HT-29 (cell line): ENCODE measurements around the gene CD44. TPM values are rescaled to one million over a fixed set of nuclear protein-coding genes. Genes with fewer than 3 reads are reported as not detected.

Experiments
- DNase-seq: peaks from one replicate; pipeline ENCODE4 v3.0.0-alpha.2; 2015; ENCODE audit warnings: low spot score
- total RNA-seq: library from RNA; depleted of rRNA; stranded (reverse); fragments of >200 nt; shearing (Covaris generic); gene quantifications from 2 replicates; pipeline ENCODE4 v1.2.3, GENCODE V29; 2014; rRNA removed

Gene CD44
- total RNA-seq, 1 experiment from 2014 or later: 159 TPM

DNA sequence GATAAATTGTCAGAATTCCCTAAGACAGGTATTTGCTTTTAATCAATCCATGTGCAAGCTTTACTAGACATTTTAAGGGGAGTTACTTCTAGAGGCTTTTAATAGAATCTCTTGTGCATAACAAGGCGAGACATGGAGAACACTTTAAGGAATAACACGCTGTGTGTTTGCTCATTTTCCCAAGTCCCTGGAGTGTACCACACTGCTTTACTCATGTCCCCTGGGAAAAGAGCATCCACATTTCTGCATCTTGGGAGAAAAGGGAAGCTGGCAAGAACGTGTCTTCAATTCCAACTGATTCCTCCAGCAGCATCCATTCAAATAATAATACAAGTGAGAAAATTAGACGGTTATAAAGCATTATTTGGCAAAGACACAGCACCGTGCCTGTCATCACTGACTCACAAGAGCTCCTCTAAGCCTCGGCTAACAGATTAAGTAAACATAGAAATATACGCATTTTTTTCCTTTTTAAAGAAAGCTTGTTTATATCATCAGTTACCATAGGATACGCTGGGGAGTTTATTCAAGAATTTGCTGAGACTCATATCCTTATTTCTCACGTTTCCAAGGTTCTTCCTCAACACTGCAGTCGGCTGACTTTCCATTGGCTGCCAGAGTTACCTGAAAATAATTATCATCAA lies 121.5 kb downstream of the CD44 start:
- peak; percentile 14 for DNase-seq

DNA sequence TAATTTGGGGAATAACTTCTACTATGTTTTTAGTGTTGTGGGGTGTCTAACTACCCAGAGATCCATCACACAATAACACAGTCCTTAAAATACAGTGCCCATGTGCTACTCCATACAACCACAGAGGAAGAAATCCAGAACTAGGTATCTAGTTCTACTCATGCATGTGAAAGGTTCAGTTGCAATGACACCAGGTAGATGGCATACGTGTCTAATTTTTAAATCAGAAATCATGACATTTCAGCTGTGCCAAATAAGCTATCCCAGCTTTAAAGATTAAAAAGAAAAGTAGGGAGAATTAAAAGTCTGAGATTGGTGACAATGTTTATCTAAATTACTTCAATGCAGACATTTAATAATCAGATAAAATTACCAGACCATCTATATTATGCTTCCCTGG lies 122.2 kb downstream of the CD44 start:
- DNase-seq: no peak

DNA sequence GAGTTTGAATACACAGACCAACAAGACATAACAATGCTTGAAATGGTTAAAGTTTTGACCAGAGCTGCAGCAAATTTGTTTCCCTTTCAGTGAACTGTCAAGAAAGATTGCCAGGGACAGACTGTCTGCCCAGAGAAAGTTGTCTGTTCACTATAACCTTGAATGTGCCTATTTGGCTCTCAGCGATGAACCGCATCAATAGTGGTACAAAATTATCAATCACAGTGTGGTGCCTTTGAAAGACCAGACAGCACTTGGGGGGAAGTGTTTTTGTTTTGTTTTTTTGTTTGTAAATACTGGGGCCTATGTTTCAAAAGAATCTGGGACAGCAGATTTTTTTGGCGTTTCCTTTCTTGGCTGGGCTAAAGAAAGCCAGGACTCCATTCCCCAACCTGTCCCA lies 123.1 kb downstream of the CD44 start:
- no peak for DNase-seq

DNA sequence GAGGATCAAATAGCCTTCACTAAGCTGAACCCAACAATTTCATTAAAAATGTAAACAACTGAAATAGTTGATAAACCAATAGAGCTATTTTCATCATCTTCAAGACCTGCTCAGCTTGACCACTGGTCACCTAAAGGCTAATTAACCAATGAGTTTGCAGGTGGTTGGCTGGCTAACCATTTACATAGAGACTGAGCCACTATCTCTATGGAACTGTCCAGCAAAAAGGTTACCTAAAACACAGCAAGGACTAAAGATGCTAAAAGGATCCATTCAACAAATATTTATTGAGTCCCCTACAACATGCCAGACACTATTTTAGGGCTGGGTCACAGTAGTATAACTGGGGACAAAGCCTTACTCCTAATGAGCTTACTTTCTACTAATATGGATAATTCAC lies 123.8 kb downstream of the CD44 start:
- DNase-seq: no peak

DNA sequence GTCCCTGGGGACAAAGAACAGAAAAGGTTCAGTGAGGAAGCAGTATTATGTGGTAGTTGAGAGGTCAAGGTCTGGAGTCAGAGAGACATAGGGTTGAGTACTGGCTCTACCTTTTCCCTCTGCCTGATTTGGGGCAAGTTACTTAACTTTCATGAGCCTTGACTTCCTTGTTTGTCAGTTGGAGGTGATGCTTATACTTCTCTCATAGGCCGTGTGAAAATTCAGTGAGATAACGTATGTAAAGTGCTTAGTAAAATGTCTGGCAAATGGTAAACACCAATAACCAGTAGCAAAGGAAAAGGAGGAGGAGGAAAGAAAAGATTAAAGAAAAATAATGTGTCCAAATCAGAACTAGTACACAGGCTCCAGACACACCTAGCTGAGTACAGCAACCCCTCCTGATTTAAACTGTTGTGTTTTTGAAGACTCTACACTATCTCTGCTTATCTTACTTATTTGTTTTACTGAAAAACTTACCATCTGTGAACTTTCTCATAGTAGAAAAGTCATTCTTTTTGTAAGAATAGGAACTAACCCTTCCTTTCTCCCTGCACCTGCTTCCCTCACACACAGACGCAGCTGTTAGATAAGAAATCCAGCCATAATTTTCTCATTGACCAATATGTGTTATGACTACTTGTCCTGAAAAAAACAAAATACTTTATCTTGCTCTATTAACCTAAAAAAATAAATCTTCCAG lies 126.9 kb downstream of the CD44 start:
- DNase-seq: no peak

DNA sequence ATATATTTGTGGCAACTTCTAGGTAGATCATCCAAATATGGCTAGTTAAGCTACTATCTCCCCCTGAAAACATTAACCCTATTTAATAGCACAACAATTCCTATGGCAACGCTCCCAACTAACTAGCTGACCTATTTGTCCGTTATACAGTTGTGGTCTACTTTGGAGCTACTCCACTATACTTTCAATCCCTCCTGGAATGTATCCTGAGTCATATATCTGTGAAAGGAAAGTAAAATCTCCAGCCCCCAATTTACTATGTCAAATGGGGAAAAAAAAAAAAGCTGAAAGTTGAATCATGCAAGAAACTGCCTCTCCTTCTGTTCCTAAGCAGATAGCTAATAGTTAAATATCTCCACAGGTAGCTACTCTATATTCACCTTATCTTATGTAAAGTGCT lies 128.5 kb downstream of the CD44 start:
- DNase-seq: no peak

DNA sequence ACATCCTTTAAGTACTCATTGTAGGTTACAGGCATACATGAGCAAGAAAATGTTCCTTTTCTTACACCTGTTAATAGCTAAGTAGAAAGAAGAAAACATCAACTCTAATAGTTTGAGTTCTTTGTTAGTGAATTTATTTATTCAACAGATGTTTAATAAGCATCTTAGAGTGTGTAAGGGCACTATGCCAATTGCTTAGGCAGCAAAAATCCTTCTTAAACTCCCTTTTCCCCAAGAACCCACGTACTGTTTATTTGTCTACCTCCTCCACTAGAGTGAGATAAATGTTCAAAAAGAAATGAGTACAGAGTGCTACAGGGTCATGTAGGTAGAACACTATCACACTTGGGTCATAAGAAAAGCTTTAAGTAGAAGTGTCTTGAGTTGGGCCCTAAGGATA lies 131.4 kb downstream of the CD44 start:
- no peak for DNase-seq

DNA sequence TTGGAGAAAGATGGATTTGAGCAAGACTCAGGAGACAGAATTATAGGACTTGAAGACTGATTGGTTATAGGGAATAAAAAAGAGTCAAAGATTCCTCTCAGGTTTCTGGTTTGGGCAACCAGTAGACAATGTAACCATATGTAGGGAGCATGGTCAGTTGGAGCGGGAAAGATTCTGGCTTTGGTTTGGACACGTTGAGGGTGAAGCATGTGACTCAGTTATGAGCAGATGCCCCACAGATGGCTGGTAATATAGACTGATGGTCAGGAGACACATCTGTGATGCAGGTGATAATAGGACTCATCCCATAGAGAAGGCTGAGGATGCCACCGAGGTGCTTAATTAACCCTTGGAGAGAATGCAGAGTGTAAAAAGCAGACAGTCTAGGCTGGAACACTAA lies 132.1 kb downstream of the CD44 start:
- DNase-seq: no peak

DNA sequence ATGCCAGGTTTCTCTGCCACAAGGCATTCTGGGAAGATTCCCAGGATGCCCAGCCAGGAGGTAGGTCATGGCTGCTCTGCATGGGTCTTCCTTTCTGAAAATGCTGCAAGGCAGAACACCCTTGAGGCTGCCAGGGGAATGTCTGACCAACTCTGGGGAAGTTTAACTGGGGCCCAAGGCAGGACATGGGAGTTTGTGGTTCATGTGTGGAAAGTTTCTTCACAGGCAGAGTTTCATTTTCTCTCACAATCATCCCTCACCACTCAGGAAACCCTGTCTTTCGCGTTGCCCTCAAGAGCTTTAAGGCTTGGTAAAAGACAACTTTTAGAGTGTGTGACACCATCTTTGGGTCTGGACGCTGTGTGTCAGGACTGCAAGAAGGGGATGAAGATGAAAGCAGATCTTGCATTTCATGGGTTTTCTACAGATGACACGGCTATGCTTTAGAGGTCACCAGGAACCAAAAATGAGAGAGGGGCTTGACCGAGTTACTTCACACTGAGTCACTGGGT lies 133.5 kb downstream of the CD44 start:
- DNase-seq: no peak

DNA sequence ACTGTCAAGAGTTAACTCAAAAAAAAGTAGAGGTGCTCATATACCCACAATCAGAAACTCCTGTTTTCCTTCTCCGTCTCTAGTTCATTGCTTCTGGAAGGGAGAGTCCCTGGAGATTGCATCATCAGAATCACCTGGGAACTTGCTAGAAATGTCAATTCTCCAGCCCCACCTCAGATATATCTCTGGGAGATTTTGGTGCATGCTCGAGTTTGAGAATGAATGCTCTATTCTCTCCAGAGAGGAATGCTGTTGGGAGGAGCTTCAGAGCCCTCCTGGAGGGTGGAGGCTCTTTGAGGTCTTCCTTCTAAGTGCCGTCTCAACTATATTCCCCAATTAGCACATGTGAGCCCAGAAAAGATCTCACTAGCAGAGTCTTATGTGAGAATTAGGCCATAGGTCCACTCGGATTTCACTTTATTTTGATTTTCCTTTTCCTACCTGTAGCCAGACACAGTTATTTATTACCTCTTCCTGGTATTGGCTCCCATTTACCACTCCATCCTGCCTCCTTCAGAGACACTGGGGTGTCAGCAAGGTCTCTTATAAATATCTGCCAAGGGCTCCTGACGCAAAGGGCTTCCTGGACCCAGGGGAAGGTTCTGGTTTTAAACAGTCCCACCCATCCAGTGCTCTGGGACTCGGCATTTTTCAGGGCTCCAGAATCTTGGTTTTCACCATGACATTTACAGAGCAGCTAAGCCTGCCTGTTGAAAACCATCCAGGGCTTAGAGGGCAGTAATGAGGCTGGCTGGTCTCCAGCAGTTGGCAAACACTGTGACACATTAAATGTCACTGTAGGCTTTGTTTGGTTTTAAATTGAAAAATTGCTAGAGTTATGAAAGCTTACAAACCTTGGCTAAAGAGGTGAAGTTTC lies 136.2 kb downstream of the CD44 start:
- peak; percentile 89 for DNase-seq

DNA sequence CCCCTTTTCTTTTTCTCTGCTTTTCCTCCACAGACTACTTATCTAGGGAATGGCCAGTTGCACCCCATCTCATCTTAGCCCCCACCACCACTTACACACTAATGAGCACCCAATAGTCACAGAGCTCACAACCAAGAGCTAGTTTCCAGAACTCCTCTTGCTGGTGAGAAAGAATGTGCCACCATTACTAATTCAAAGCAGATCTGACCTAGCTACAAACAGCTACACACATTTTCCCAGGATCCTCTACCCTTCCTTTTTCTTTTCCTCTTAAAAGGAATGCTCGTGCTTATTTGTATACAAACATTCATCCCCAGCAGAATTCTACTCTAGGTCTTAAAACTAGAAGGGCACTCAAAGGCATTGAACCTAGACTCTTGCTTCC lies 136.8 kb downstream of the CD44 start:
- DNase-seq: no peak

DNA sequence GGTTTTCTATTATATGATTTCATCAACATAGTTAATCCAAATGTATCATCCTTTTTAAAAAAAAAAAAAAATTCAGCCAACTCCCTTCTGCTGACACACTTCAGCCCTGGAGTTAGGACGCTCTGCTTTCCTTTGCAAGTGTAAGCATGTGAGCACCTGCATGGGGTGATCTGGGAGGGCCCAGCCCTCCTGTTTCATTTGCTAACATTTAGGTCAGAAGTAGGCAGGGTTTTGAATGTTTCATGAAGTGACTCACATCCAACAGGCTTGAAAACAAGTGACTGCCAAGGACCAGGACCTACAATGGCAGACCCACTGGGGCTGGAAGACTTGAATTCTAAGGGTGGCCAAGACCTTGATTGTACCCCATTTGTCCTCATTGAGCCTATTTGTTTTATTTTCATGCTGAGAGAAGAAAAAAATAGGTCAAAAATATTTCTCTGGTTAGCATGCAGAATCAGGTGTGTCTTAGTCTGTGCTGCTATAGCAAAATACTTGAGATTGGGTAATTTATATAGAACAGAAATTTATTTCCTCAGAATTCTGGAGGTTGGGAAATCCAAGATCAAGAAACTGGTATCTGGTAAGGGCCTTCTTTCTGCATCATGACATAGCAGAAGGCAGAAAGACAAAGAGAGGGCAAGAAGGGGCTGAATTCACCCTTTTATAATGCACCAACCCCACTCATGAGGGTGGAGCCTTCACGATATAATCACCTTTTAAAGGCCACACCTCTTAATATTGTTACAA lies 137.6 kb downstream of the CD44 start:
- no peak for DNase-seq

DNA sequence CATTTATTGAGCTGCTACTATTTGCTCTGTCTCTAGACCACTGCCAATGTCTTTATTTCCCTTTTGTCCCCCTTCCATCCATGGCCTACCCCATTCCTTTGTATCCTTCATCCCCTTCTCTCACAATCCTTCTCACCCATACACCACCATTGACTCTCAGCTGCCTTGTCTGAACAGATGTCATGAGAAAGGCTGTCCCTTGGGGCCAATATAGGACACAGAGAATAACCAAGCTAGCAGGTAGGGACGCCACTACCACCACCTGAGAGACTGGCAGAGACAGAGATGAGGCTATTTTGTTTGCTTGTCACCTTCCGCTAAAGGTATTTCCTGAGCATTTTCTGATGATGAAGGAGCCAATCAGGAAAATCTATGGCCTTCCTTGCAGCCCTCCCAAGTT lies 138.9 kb downstream of the CD44 start:
- no peak for DNase-seq

DNA sequence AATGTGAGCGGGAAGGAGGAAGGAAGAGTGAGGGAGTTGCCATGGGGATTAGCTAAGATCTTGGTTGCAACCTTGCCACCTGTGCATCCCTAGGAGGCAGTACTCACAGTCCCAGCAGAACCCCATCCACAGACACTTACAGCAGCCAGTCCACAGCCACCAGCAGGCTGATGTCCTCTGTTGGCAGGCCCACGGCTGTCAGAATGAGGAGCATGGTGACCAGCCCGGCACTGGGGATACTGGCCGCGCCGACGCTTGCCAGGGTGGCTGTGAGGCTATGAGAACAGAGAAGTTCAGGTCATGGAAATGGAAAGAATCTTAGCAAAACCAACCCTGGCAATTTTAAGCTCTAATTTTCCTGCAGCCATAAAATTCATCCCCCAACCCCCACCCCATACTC lies 141.8 kb downstream of the CD44 start:
- DNase-seq: no peak

DNA sequence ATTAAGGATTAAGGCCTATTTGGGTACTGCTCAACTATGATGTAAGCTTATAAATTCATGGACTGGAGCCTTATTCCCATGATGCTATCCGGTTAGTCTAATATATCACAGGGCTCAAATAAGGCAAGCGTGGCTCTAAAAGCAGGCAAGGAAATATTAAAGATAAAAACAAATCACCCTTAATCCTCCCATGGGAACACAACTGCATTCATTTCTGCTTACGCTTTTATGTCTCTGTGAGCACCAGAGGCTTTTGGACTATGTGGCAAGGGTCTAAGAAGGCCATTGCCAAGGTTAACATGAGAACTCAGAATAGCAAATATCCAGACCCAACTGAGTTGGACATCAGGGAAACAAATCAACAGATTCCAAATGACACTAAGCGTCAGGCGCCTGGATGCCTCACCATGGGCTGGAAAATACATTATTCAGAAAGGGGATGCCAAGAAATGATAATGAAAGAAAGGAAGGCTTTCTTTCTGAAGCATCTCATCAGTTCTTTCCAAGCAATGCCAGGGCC lies 142.3 kb downstream of the CD44 start:
- DNase-seq: no peak

Other genes starting within 250 kb of the CD44 start
- gene APIP, start 222.8 kb upstream of the CD44 start, total RNA-seq: 36.9 and 39.3 TPM in 2 replicates
- 23.2 and 27.3 TPM in 2 replicates for gene PDHX, start 222.6 kb upstream of the CD44 start, total RNA-seq